ENCODE measurements around the gene PCGF3. TPM values are rescaled to one million over a fixed set of nuclear protein-coding genes. Genes with fewer than 3 reads are reported as not detected.

Gene PCGF3
- total and polyA plus RNA-seq, 9 of the 15 experiments (the other 6 are each of a cell fraction or from before 2014, with no cell fraction given), result 2.6 to 46.1 (median 20.3) TPM

DNA sequence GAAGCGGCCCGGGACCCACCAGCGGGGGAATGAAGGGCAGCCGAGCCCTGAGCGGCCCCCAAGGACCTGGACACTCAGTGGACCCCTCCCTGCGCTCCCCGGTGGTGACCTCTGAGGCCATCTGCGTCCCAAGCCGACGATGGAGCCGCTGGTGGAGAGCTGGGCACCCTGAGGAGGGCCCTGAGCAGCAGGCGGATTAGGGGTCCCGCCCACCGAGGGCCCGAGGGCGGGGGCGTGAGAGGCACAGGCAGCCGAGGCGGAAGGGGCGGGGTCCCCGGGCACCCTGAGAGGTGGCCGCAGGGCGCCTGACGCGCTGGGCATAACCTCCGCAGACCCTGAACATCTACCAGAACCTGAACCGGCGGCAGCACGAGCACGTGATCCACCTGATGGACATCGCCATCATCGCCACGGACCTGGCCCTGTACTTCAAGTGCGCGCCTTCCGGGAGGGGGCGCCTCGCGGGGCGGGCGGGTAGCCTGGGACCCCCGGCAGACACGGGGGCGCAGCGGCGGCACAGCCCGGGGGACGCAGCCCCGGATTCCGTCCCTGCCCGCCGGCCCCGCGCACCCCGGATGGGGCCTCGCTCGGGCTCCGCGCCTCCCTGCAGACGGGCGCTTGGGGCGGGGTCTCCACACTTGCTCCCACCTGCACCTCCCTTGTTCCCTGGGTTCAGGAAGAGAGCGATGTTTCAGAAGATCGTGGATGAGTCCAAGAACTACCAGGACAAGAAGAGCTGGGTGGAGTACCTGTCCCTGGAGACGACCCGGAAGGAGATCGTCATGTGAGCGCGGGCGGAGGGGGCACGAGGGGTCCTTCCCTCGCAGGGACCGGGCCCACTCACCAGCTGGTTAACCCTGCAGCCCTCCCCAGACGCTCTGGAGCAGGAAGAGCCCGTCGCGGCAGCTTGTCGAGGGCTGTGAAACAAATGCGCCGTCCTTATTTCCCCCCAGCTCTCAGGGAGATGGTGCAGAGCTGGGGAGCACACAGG lies 41.9 kb upstream of the PCGF3 start:
- Histone ChIP-seq H4K20me1 (replicated peaks; ENCODE audit: control insufficient read depth, insufficient read depth, low read length) (no peaks in the 10 kb centered on the region), H3K27me3 (ENCODE audit: control insufficient read depth in 2 of 2, insufficient read depth in 2 of 2, low read length in 2 of 2) (peaks cover 21 to 52% of the 10 kb centered on the region in 2 experiments; a peak in 3 of 5 replicates), H3K9ac (ENCODE audit: insufficient read depth in 1 of 2, low read depth in 2 of 2, low read length in 2 of 2) (no peak overlapping the region; a peak in 1 of 4 replicates), H3K4me2 (ENCODE audit: insufficient read depth, low read length) (no peak overlapping the region), H3K9me1 (ENCODE audit: control insufficient read depth, insufficient read depth, low read length) (no peaks in the 10 kb centered on the region), H3K79me2 (ENCODE audit: control insufficient read depth, insufficient read depth, low read length) (no peaks in the 10 kb centered on the region), H3K36me3 (ENCODE audit: control insufficient read depth, insufficient read depth, low read length) (no peaks in the 10 kb centered on the region), H3K4me1 (replicated peaks in 1 of 2; ENCODE audit: control insufficient read depth in 2 of 2, insufficient read depth in 2 of 2, low read length in 2 of 2) (peaks cover 0 to 42% of the 10 kb centered on the region in 2 experiments; a peak in 2 of 5 replicates), H3K9me3 (replicated peaks; ENCODE audit: control insufficient read depth, insufficient read depth, low read depth, low read length) (peaks cover 2% of the 10 kb centered on the region; the same call in 1 of the 2 replicates), H3K27ac (ENCODE audit: extremely low read depth, low read depth, low read length) (no peak overlapping the region), H3K4me3 (no peak overlapping the region), H2AFZ (ENCODE audit: low read depth, low read length) (no peak overlapping the region)
- FAIRE-seq, result no peak
- no peak for TF ChIP-seq TEAD2 (tag; IDR thresholded peaks at IDR 0.05)
- 0 out of 2 replicates have a peak, but pooled peaks have one; percentile 3 for TF ChIP-seq ZBTB7A (IDR thresholded peaks at IDR 0.05; ENCODE audit: borderline replicate concordance, control insufficient read depth, low read depth, low read length)
- no TSS peak for BruUV-seq (replicated peaks)
- ChIA-PET CTCF (ENCODE audit: low intra/inter-chr PET ratio) (no interaction called here), POLR2A (interaction anchor here (0.6 kb wide), 1 partner anchor 11 kb away, joined by 3 read pairs; the partner anchor contains the start of genes ATP5ME and MYL5)
- in situ Hi-C loops (cut with MboI), result no loop called here
- 30% methylated on average over 46 of the region's 80 CpGs for WGBS (ENCODE audit: insufficient coverage, low coverage, missing lambda C conversion rate)
- intact Hi-C loops (cut with micrococcal nuclease), result no loop called here
- no peak for ATAC-seq
- DNase-seq (ENCODE audit: extremely low read depth in 1 of 4, low spot score in 3 of 4), result no peak

GRCh38 chr4:664713-665231 lies 40.9 kb upstream of the PCGF3 start:
- DNase-seq (ENCODE audit: extremely low read depth in 1 of 4, low spot score in 3 of 4) (no peak), FAIRE-seq (no peak), ATAC-seq (no peak)
- Histone ChIP-seq H3K9ac (ENCODE audit: insufficient read depth in 1 of 2, low read depth in 2 of 2, low read length in 2 of 2) (no peak overlapping the region), H4K20me1 (replicated peaks; ENCODE audit: control insufficient read depth, insufficient read depth, low read length) (no peaks in the 10 kb centered on the region), H2AFZ (ENCODE audit: low read depth, low read length) (no peak overlapping the region), H3K9me1 (ENCODE audit: control insufficient read depth, insufficient read depth, low read length) (no peaks in the 10 kb centered on the region), H3K4me3 (no peak overlapping the region), H3K36me3 (ENCODE audit: control insufficient read depth, insufficient read depth, low read length) (no peaks in the 10 kb centered on the region), H3K27ac (ENCODE audit: extremely low read depth, low read depth, low read length) (no peak overlapping the region), H3K4me1 (replicated peaks in 1 of 2; ENCODE audit: control insufficient read depth in 2 of 2, insufficient read depth in 2 of 2, low read length in 2 of 2) (peaks cover 0 to 42% of the 10 kb centered on the region in 2 experiments; a peak in 2 of 5 replicates), H3K9me3 (replicated peaks; ENCODE audit: control insufficient read depth, insufficient read depth, low read depth, low read length) (no peaks in the 10 kb centered on the region), H3K79me2 (ENCODE audit: control insufficient read depth, insufficient read depth, low read length) (no peaks in the 10 kb centered on the region), H3K4me2 (ENCODE audit: insufficient read depth, low read length) (no peak overlapping the region), H3K27me3 (ENCODE audit: control insufficient read depth in 2 of 2, insufficient read depth in 2 of 2, low read length in 2 of 2) (peaks cover 21 to 52% of the 10 kb centered on the region in 2 experiments; a peak in 3 of 5 replicates)
- WGBS (ENCODE audit: insufficient coverage, low coverage, missing lambda C conversion rate), result 7% methylated on average over 16 of the region's 24 CpGs
- ChIA-PET CTCF (ENCODE audit: low intra/inter-chr PET ratio) (no interaction called here), POLR2A (interaction anchor here (0.8 kb wide), 1 partner anchor 10 kb away, joined by 3 read pairs; the partner anchor contains the start of genes ATP5ME and MYL5)
- TF ChIP-seq TAF15 (IDR thresholded peaks at IDR 0.05; ENCODE audit: low read depth, low read length), result no peak
- TF ChIP-seq ZNF551 (CRISPR knock-in tag; IDR thresholded peaks at IDR 0.05), result no peak
- peak; percentile 49 for TF ChIP-seq ZNF121 (CRISPR knock-in tag; conservative IDR thresholded peaks at IDR 0.05)
- no peak for TF ChIP-seq CHCHD3 (CRISPR knock-in tag; IDR thresholded peaks at IDR 0.05)
- TF ChIP-seq CEBPB (tag; IDR thresholded peaks at IDR 0.05), result 0 out of 2 replicates have a peak, but pooled peaks have one; percentile 19
- BruUV-seq (replicated peaks), result no TSS peak
- intact Hi-C loops (cut with micrococcal nuclease) (no loop called here), in situ Hi-C loops (cut with MboI) (no loop called here)

Measured in K562 (cell line).